SU-DHL-6 (cell line): Measurements from ENCODE around the gene CEP95.

Source experiments
- H2AFZ ChIP-seq: fragments of 200-600 bp; sonication (generic); 2 replicates; pipeline ENCODE4 v1.6.1; 2014; ENCODE audit warnings: low read depth, mild to moderate bottlenecking, moderate library complexity, mixed read lengths, antibody characterized with exemption, low read length; ENCODE audit not compliant: severe bottlenecking
- H3F3A ChIP-seq: fragments of 200-600 bp; shearing (Covaris generic); 2 replicates; pipeline ENCODE4 v1.6.0; 2016; ENCODE audit warnings: antibody characterized with exemption, mild to moderate bottlenecking; ENCODE audit not compliant: insufficient read depth
- H3K27ac ChIP-seq: fragments of 200-600 bp; sonication (generic); 2 replicates; pipeline ENCODE4 v1.5.1; 2016; ENCODE audit warnings: low read depth, mild to moderate bottlenecking, low read length, moderate library complexity, mixed read lengths
- H3K27me3 ChIP-seq: fragments of 200-600 bp; sonication (generic), shearing (Covaris generic); 2 replicates; pipeline ENCODE4 v1.6.0; 2014; ENCODE audit warnings: mild to moderate bottlenecking, low read length
- H3K36me3 ChIP-seq: fragments of 200-600 bp; sonication (generic); 2 replicates; pipeline ENCODE4 v1.6.1; 2014; ENCODE audit warnings: mild to moderate bottlenecking, low read length, mixed read lengths
- H3K4me2 ChIP-seq: fragments of 300-600, 200-600 bp; shearing (Covaris generic), sonication (generic); 2 replicates; pipeline ENCODE4 v1.6.0; 2014; ENCODE audit warnings: low read length, low read depth, mild to moderate bottlenecking; ENCODE audit not compliant: poor library complexity, severe bottlenecking
- H3K4me3 ChIP-seq: fragments of 200-600 bp; sonication (generic); 2 replicates; pipeline ENCODE4 v1.5.1; 2014; ENCODE audit warnings: antibody characterized with exemption, low read length, mild to moderate bottlenecking, mixed read lengths; ENCODE audit not compliant: insufficient read depth, poor library complexity, severe bottlenecking
- H3K79me2 ChIP-seq: fragments of 200-600 bp; sonication (generic); 2 replicates; pipeline ENCODE4 v1.6.1; 2014; ENCODE audit warnings: mild to moderate bottlenecking, low read length, moderate library complexity; ENCODE audit not compliant: insufficient read depth
- H3K9ac ChIP-seq: fragments of 200-600 bp; sonication (generic); 2 replicates; pipeline ENCODE4 v1.7.0; 2014; ENCODE audit warnings: mild to moderate bottlenecking, low read length
- H3K9me2 ChIP-seq: fragments of 200-600 bp; sonication (generic); replicated peaks from 2 replicates; pipeline ENCODE4 v1.6.1; 2014; ENCODE audit warnings: low read length; ENCODE audit not compliant: insufficient read depth
- H3K9me3 ChIP-seq: fragments of 200-600 bp; sonication (generic); 2 replicates; pipeline ENCODE4 v1.6.1; 2014; ENCODE audit warnings: low read length, mixed read lengths; ENCODE audit not compliant: insufficient read depth
- H4K20me1 ChIP-seq: fragments of 200-600 bp; sonication (generic); 2 replicates; pipeline ENCODE4 v1.6.1; 2014; ENCODE audit warnings: low read depth, mild to moderate bottlenecking, antibody characterized with exemption, low read length, moderate library complexity, mixed read lengths
- EZH2phosphoT487 ChIP-seq: fragments of 200-600 bp; sonication (generic), shearing (Covaris generic); conservative IDR thresholded peaks from 2 replicates; pipeline ENCODE4 v1.6.1; 2018; ENCODE audit warnings: mild to moderate bottlenecking, antibody characterized with exemption, low read length, moderate library complexity, mixed read lengths
- TF ChIP-seq, protein P1 (sequence below): fragments of 200-600 bp; sonication (generic); IDR thresholded peaks from one replicate; pipeline ENCODE4 v1.5.1; 2017; ENCODE audit warnings: antibody characterized with exemption, mild to moderate bottlenecking, low read length, moderate library complexity; ENCODE audit not compliant: insufficient read depth, poor library complexity, severe bottlenecking

Gene CEP95

DNA sequence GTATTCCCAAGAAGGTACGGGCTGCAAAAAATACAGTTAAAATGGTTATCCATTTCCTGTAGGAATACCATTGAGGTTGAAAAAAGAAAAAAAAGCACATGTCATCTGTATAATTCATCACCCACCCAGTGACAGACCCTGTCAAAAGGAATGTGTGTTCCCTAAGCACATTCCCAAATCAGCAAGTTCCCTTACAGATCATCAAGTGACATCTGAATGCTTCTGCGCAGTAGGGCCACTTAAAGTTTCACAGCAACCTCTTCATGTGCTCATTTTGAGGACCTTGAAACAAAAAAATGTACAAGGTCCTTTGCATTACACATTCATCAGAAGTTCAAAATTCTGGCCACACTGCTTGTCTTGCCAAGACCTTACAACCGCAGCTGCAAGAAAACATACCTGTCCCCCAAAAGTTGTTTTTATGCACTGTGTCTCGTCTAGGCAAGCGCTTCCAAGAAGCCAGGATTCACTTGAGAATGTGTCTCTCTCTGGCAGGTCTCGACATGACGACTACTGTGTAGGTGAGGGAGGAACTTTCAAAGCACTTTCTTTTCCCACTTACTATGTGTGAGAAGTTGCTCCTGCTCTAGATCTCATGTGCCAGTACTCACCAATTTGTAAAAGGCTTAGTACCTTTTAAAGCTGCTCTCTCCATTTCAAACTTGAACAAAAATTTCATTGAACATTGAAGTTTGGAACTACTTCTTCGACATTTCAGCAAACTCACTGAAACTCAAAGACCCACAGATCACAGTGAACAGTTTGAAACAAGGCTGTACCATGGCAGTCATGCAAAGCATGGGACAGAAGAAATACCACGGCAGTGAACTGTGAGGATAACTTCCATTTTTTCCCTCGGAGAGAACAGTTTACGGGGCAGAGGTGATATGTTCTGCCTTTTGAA, 5.7 kb upstream of the CEP95 start:
- peaks cover 90% of the 10 kb centered on the region for H3F3A ChIP-seq
- H4K20me1 ChIP-seq, result peaks cover 56% of the 10 kb centered on the region
- no peaks in the 10 kb centered on the region for H3K9me2 ChIP-seq
- no peak overlapping the region for H3K4me3 ChIP-seq
- no peak overlapping the region for H3K9ac ChIP-seq
- peaks cover 67% of the 10 kb centered on the region for H3K36me3 ChIP-seq
- H3K27me3 ChIP-seq, result no peaks in the 10 kb centered on the region
- H3K79me2 ChIP-seq, result peaks cover 63% of the 10 kb centered on the region
- TF ChIP-seq EZH2phosphoT487, result no peak
- TF ChIP-seq, protein P1, sequence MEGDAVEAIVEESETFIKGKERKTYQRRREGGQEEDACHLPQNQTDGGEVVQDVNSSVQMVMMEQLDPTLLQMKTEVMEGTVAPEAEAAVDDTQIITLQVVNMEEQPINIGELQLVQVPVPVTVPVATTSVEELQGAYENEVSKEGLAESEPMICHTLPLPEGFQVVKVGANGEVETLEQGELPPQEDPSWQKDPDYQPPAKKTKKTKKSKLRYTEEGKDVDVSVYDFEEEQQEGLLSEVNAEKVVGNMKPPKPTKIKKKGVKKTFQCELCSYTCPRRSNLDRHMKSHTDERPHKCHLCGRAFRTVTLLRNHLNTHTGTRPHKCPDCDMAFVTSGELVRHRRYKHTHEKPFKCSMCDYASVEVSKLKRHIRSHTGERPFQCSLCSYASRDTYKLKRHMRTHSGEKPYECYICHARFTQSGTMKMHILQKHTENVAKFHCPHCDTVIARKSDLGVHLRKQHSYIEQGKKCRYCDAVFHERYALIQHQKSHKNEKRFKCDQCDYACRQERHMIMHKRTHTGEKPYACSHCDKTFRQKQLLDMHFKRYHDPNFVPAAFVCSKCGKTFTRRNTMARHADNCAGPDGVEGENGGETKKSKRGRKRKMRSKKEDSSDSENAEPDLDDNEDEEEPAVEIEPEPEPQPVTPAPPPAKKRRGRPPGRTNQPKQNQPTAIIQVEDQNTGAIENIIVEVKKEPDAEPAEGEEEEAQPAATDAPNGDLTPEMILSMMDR, result no peak
- no peak overlapping the region for H3K4me2 ChIP-seq
- H3K27ac ChIP-seq, result no peak overlapping the region
- H3K9me3 ChIP-seq, result no peaks in the 10 kb centered on the region
- H2AFZ ChIP-seq, result no peak overlapping the region

- no peak overlapping the region for H3K4me3 ChIP-seq
- peaks cover 67% of the 10 kb centered on the region for H3K36me3 ChIP-seq
- no peaks in the 10 kb centered on the region for H3K9me2 ChIP-seq
- no peak overlapping the region for H3K4me2 ChIP-seq
- H3K79me2 ChIP-seq, result peaks cover 59% of the 10 kb centered on the region
- H3K27ac ChIP-seq, result no peak overlapping the region
- H3K9ac ChIP-seq, result no peak overlapping the region
- no peaks in the 10 kb centered on the region for H3K9me3 ChIP-seq
- TF ChIP-seq, protein P1, result no peak
- TF ChIP-seq EZH2phosphoT487, result no peak
- no peaks in the 10 kb centered on the region for H3K27me3 ChIP-seq
- peaks cover 56% of the 10 kb centered on the region for H4K20me1 ChIP-seq
- no peak overlapping the region for H2AFZ ChIP-seq
- peaks cover 87% of the 10 kb centered on the region for H3F3A ChIP-seq
Observed at GRCh38 chr17:64502021-64502420, 4.8 kb upstream of the CEP95 start.

- H4K20me1 ChIP-seq, result peaks cover 60% of the 10 kb centered on the region
- H3K27ac ChIP-seq, result no peak overlapping the region
- no peaks in the 10 kb centered on the region for H3K9me3 ChIP-seq
- no peaks in the 10 kb centered on the region for H3K9me2 ChIP-seq
- no peak overlapping the region for H3K9ac ChIP-seq
- H3K36me3 ChIP-seq, result peaks cover 67% of the 10 kb centered on the region
- TF ChIP-seq EZH2phosphoT487, result no peak
- TF ChIP-seq, protein P1, result no peak
- no peak overlapping the region for H3K4me2 ChIP-seq
- H2AFZ ChIP-seq, result no peak overlapping the region
- H3K79me2 ChIP-seq, result peaks cover 67% of the 10 kb centered on the region
- no peaks in the 10 kb centered on the region for H3K27me3 ChIP-seq
- no peak overlapping the region for H3K4me3 ChIP-seq
- peaks cover 79% of the 10 kb centered on the region for H3F3A ChIP-seq
Observed at GRCh38 chr17:64502809-64503208, 4.0 kb upstream of the CEP95 start.
